GM18909 (cell line): ENCODE results near the gene MYL7.

Source experiments
- ATAC-seq: cut with Tn5 transposase; IDR thresholded peaks from one replicate; pipeline ENCODE4 v1.9.1; 2021; ENCODE audit warnings: mild to moderate bottlenecking; ENCODE audit not compliant: unreplicated experiment, poor library complexity

Gene MYL7

GRCh38 chr7:44116087-44116788, 24.9 kb downstream of the MYL7 start:
- ATAC-seq = no peak

- no peak for ATAC-seq
These were observed 26.4 kb downstream of the MYL7 start for GRCh38 chr7:44114586-44115310.

- no peak for ATAC-seq
These were observed 27.3 kb downstream of the MYL7 start for GRCh38 chr7:44113764-44114354.

GRCh38 chr7:44112997-44113763, 28.0 kb downstream of the MYL7 start:
- ATAC-seq = no peak

GRCh38 chr7:44112231-44112996, 28.7 kb downstream of the MYL7 start:
- ATAC-seq = no peak

GRCh38 chr7:44111761-44112160, 29.4 kb downstream of the MYL7 start:
- no peak for ATAC-seq

GRCh38 chr7:44110719-44111635, 30.2 kb downstream of the MYL7 start:
- no peak for ATAC-seq

GRCh38 chr7:44109991-44110390, 31.1 kb downstream of the MYL7 start:
- ATAC-seq = no peak

GRCh38 chr7:44108768-44109750, 32.1 kb downstream of the MYL7 start:
- no peak for ATAC-seq

- no peak for ATAC-seq
These were observed 33.0 kb downstream of the MYL7 start for GRCh38 chr7:44107961-44108767.

GRCh38 chr7:44107116-44107960, 33.8 kb downstream of the MYL7 start:
- ATAC-seq = no peak

GRCh38 chr7:44106311-44107065, 34.6 kb downstream of the MYL7 start:
- ATAC-seq = no peak

- no peak for ATAC-seq
These were observed 35.3 kb downstream of the MYL7 start for GRCh38 chr7:44105832-44106231.

GRCh38 chr7:44104860-44105771, 36.0 kb downstream of the MYL7 start:
- no peak for ATAC-seq
